GM12878 (cell line): ENCODE measurements around the gene LRRC8D. TPM values are rescaled to one million over a fixed set of nuclear protein-coding genes. Genes with fewer than 3 reads are reported as not detected.

Source experiments
- ATAC-seq: fragments of 200-7000 bp; cut with Tn5 transposase; 3 replicates; pipeline ENCODE4 v1.9.1; 2020; ENCODE audit warnings: mild to moderate bottlenecking, moderate library complexity
- BruUV-seq: library from RNA; stranded (reverse); fragments of 400-500 nt; replicated peaks from 2 replicates; lab custom pipeline; 2021; lab: Mats Ljungman, UMichigan
- CTCF ChIA-PET: fragments of 300-600 bp; sonication (Branson Sonifier 250); formaldehyde crosslinking; extraction: SDS; loops from one replicate; lab custom pipeline; 2021; ENCODE audit warnings: inconsistent platforms; lab: Yijun Ruan, JAX
- POLR2A ChIA-PET: fragments of 350-600 bp; formaldehyde crosslinking; extraction: SDS; loops from one replicate; lab custom pipeline; 2021; ENCODE audit warnings: inconsistent platforms; lab: Charles Lee
- RAD21 ChIA-PET: fragments of 300-600 bp; sonication (Branson Sonifier 250); formaldehyde crosslinking; loops from one replicate; lab custom pipeline; 2023; ENCODE audit warnings: antibody characterized with exemption; ENCODE audit not compliant: unreplicated experiment; lab: Charles Lee
- SMC1A ChIA-PET: fragments of 300-600 bp; sonication (Branson Sonifier 250); formaldehyde crosslinking; loops from one replicate; lab custom pipeline; 2023; ENCODE audit not compliant: unreplicated experiment, uncharacterized antibody; lab: Charles Lee
- DNase-seq: peaks from one replicate; pipeline ENCODE4 v3.0.0-alpha.2; 2011; ENCODE audit warnings: low read depth, low spot score
- FAIRE-seq: peaks from 3 replicates; lab custom pipeline; 2011; peaks lifted over from hg19 to GRCh38; lab: Jason Lieb, UNC
- H2AFZ ChIP-seq: 2 replicates; pipeline ENCODE4 v1.6.0; 2011; ENCODE audit warnings: low read depth, low read length, control low read depth; ENCODE audit not compliant: control insufficient read depth
- H3K27ac ChIP-seq: 2 replicates; pipeline ENCODE4 v1.5.1; 2011; ENCODE audit warnings: control low read depth; ENCODE audit not compliant: control insufficient read depth, insufficient read depth
- H3K27me3 ChIP-seq, 2 experiments: replicated peaks in 1 of 2; 2 replicates each; pipeline versions ENCODE4 v1.6.0 to v1.6.1; 2011; ENCODE audit warnings: low read length in 1 of 2; ENCODE audit not compliant: control insufficient read depth in 2 of 2, insufficient read depth in 2 of 2
- H3K36me3 ChIP-seq, 2 experiments: 2 replicates each; pipeline ENCODE4 v1.5.1; 2011; ENCODE audit warnings: low read length in 1 of 2; ENCODE audit not compliant: control insufficient read depth in 2 of 2, insufficient read depth in 2 of 2
- H3K4me1 ChIP-seq: 2 replicates; pipeline ENCODE4 v1.6.1; 2011; ENCODE audit warnings: mild to moderate bottlenecking, low read length, moderate library complexity, mixed read lengths; ENCODE audit not compliant: control insufficient read depth, insufficient read depth
- H3K4me2 ChIP-seq: 2 replicates; pipeline ENCODE4 v1.6.0; 2011; ENCODE audit warnings: control low read depth; ENCODE audit not compliant: control insufficient read depth, insufficient read depth
- H3K4me3 ChIP-seq: fragments of 200-600 bp; sonication (generic); 2 replicates; pipeline ENCODE4 v1.5.1; 2016
- H3K79me2 ChIP-seq: 2 replicates; pipeline ENCODE4 v1.6.0; 2011; ENCODE audit warnings: low read length; ENCODE audit not compliant: control insufficient read depth, insufficient read depth
- H3K9ac ChIP-seq: 2 replicates; pipeline ENCODE4 v1.8.0; 2011; ENCODE audit warnings: low read length, control low read depth, mixed read lengths; ENCODE audit not compliant: control insufficient read depth, insufficient read depth
- H3K9me3 ChIP-seq: replicated peaks from 3 replicates; pipeline ENCODE4 v1.5.1; 2011; ENCODE audit warnings: mild to moderate bottlenecking, low read length; ENCODE audit not compliant: control insufficient read depth, insufficient read depth
- H4K20me1 ChIP-seq: 2 replicates; pipeline ENCODE4 v1.6.0; 2011; ENCODE audit not compliant: control insufficient read depth, insufficient read depth
- BACH1 ChIP-seq: fragments of 450-650 bp; IDR thresholded peaks from 2 replicates; pipeline ENCODE4 v1.6.1; 2017; ENCODE audit warnings: mild to moderate bottlenecking, borderline replicate concordance
- CREB1 ChIP-seq: IDR thresholded peaks from 2 replicates; pipeline ENCODE4 v1.6.1; 2012; ENCODE audit warnings: low read depth, mild to moderate bottlenecking, inconsistent platforms
- EGR1 ChIP-seq, 2 experiments: IDR thresholded peaks; 1 replicate in 1 of 2; 2 replicates in 1 of 2; pipeline ENCODE4 v1.6.1; 2011 to 2012; ENCODE audit warnings: low read depth in 2 of 2, low read length in 2 of 2, borderline replicate concordance in 1 of 2, mild to moderate bottlenecking in 1 of 2, moderate library complexity in 1 of 2
- HCFC1 ChIP-seq: fragments of 150-350 bp; IDR thresholded peaks from 2 replicates; pipeline ENCODE4 v1.6.1; 2014; ENCODE audit warnings: low read length
- KDM1A ChIP-seq: fragments of 200-600 bp; sonication (generic); IDR thresholded peaks from 2 replicates; pipeline ENCODE4 v1.6.1; 2016; ENCODE audit warnings: borderline replicate concordance
- NFXL1 ChIP-seq: fragments of 450-650 bp; IDR thresholded peaks from 2 replicates; pipeline ENCODE4 v1.6.1; 2017; ENCODE audit warnings: antibody characterized with exemption, mild to moderate bottlenecking, borderline replicate concordance
- NR2C2 ChIP-seq: IDR thresholded peaks from 2 replicates; pipeline ENCODE4 v1.6.1; 2011; ENCODE audit warnings: borderline replicate concordance, low read depth; ENCODE audit not compliant: control insufficient read depth, insufficient read length
- NRF1 ChIP-seq: conservative IDR thresholded peaks from 2 replicates; pipeline ENCODE4 v1.6.1; 2011; ENCODE audit warnings: mild to moderate bottlenecking, low read depth, low read length, improper control_type of control experiment
- RB1 ChIP-seq: fragments of 450-650 bp; formaldehyde crosslinking; IDR thresholded peaks from 2 replicates; pipeline ENCODE4 v1.6.1; 2017; ENCODE audit warnings: mild to moderate bottlenecking, borderline replicate concordance
- SPI1 ChIP-seq: IDR thresholded peaks from 2 replicates; pipeline ENCODE4 v1.6.1; 2011; ENCODE audit warnings: low read depth, mild to moderate bottlenecking, low read length, moderate library complexity, borderline replicate concordance; ENCODE audit not compliant: insufficient read depth
- SREBF1 ChIP-seq: IDR thresholded peaks from 2 replicates; pipeline ENCODE4 v1.6.1; 2012; ENCODE audit warnings: mild to moderate bottlenecking, low read length
- WRNIP1 ChIP-seq: IDR thresholded peaks from 2 replicates; pipeline ENCODE4 v1.6.1; 2011; ENCODE audit warnings: low read depth, low read length, improper control_type of control experiment, borderline replicate concordance
- ZZZ3 ChIP-seq: IDR thresholded peaks from 2 replicates; pipeline ENCODE4 v1.6.1; 2011; ENCODE audit warnings: low read depth; ENCODE audit not compliant: control insufficient read depth, insufficient read length
- WGBS: methylation state at CpG from one replicate; pipeline ENCODE4 v1.1.6; 2016; ENCODE audit warnings: low lambda C conversion rate; ENCODE audit not compliant: insufficient replicate concordance, insufficient coverage; ENCODE audit errors: missing lambda C conversion rate; 5-methylcytosine and 5-hydroxymethylcytosine counted together
- in situ Hi-C: fragments of 300-500 bp; cut with MboI; formaldehyde crosslinking; loops from 9 replicates; pipeline ENCODE4 v1.14.3; 2018; ENCODE audit warnings: mixed read lengths
- intact Hi-C: fragments of 100-400 bp; cut with micrococcal nuclease; formaldehyde crosslinking; loops from one replicate; pipeline ENCODE4 v1.14.2; 2022; ENCODE audit not compliant: unreplicated experiment
- polyA plus RNA-seq, 11 experiments: library from polyadenylated mRNA; depleted of rRNA in 4 of 11; unstranded in 6 of 11; stranded (reverse) in 5 of 11; fragments of >200 nt; fragmentation: Nextera tagmentation in 4 of 11; fragmentation: Illumina TruSeq in 1 of 11; extraction: Ambion mirVana in 4 of 11; extraction: Trizol in 1 of 11; gene quantifications; 1 replicate in 1 of 11; 2 replicates in 10 of 11; pipeline versions ENCODE4 v1.2.1 to v1.2.3, GENCODE V29; 2011 to 2016; ENCODE audit warnings: inconsistent platforms in 2 of 11, missing spikeins in 2 of 11, low read depth in 1 of 11
- total RNA-seq, 4 experiments: library from RNA; depleted of rRNA in 3 of 4; stranded (reverse); fragments of >200 nt in 3 of 4; fragmentation: Illumina TruSeq in 1 of 4; extraction: Trizol in 1 of 4; gene quantifications; 2 replicates each; pipeline versions ENCODE4 v1.2.1 to v1.2.3, GENCODE V29; 2013 to 2021
- TF ChIP-seq, protein P1 (sequence below): IDR thresholded peaks from 2 replicates; pipeline ENCODE4 v1.6.1; 2011; ENCODE audit warnings: low read depth, mild to moderate bottlenecking, low read length, moderate library complexity, borderline replicate concordance; ENCODE audit errors: extremely low read depth
- TF ChIP-seq, protein P2 (sequence below): IDR thresholded peaks from 2 replicates; pipeline ENCODE4 v1.6.1; 2012; ENCODE audit warnings: low read depth, low read length, improper control_type of control experiment

The LRRC8D gene
- total and polyA plus RNA-seq, 10 of the 15 experiments (the other 5 are each of a cell fraction or from before 2014, with no cell fraction given), result 5.6 to 44.1 (median 26.8) TPM

GRCh38 chr1:89786628-89787214 is 34.1 kb upstream of the LRRC8D start:
- Histone ChIP-seq H3K27ac (no peak overlapping the region), H2AFZ (no peak overlapping the region), H3K4me1 (peaks cover 5% of the 10 kb centered on the region; the same call in 1 of the 2 replicates), H3K36me3 (no peaks in the 10 kb centered on the region), H3K27me3 (no peaks in the 10 kb centered on the region), H3K4me3 (no peak overlapping the region), H3K9me3 (no peaks in the 10 kb centered on the region), H4K20me1 (no peaks in the 10 kb centered on the region), H3K9ac (no peak overlapping the region), H3K79me2 (no peaks in the 10 kb centered on the region), H3K4me2 (no peak overlapping the region)
- no peak for ATAC-seq
- TF ChIP-seq CREB1, result no peak
- TF ChIP-seq BACH1, result no peak
- TF ChIP-seq NFXL1, result no peak
- TF ChIP-seq, protein P1, sequence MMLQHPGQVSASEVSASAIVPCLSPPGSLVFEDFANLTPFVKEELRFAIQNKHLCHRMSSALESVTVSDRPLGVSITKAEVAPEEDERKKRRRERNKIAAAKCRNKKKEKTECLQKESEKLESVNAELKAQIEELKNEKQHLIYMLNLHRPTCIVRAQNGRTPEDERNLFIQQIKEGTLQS, result no peak
- no peak for TF ChIP-seq SPI1
- TF ChIP-seq, protein P2, sequence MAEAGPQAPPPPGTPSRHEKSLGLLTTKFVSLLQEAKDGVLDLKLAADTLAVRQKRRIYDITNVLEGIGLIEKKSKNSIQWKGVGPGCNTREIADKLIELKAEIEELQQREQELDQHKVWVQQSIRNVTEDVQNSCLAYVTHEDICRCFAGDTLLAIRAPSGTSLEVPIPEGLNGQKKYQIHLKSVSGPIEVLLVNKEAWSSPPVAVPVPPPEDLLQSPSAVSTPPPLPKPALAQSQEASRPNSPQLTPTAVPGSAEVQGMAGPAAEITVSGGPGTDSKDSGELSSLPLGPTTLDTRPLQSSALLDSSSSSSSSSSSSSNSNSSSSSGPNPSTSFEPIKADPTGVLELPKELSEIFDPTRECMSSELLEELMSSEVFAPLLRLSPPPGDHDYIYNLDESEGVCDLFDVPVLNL, result no peak
- TF ChIP-seq ZZZ3, result no peak
- TF ChIP-seq HCFC1, result no peak
- TF ChIP-seq EGR1 (IDR thresholded peaks at IDR 0.05; ENCODE audit: borderline replicate concordance in 1 of 2, low read depth in 2 of 2, low read length in 2 of 2), result no peak
- no peak for TF ChIP-seq RB1
- no peak for TF ChIP-seq WRNIP1
- TF ChIP-seq SREBF1, result no peak
- TF ChIP-seq NRF1, result no peak
- TF ChIP-seq NR2C2, result no peak
- no peak for TF ChIP-seq KDM1A
- POLR2A ChIA-PET, result no interaction called here
- intact Hi-C loops, result no loop called here
- in situ Hi-C loops, result no loop called here
- no peak for FAIRE-seq
- BruUV-seq, result no TSS peak
- no peak for DNase-seq
- SMC1A ChIA-PET, result interaction anchor here (7.0 kb wide), 1 partner anchor 14 kb away, joined by 52 read pairs; no protein-coding TSS in a partner anchor
- RAD21 ChIA-PET, result no interaction called here
- WGBS, result 50% methylated on average over 7 of the region's 7 CpGs
- CTCF ChIA-PET, result interaction anchor here (0.9 kb wide), 1 partner anchor 123 kb away, joined by 3 read pairs; no protein-coding TSS in a partner anchor
